KBM-7 (cell line): Measurements from ENCODE around the gene TRMT44.

Experiments used
- DNase-seq: peaks from one replicate; pipeline ENCODE4 v3.0.0-alpha.2; 2015
- in situ Hi-C: fragments of 300-500 bp; cut with MboI; formaldehyde crosslinking; loops from 2 replicates; pipeline ENCODE4 v1.14.3; 2020; ENCODE audit warnings: low sequenced_read_pairs, low pct_unique_long_range_greater_than_20kb, mixed read lengths

TRMT44 gene, protein sequence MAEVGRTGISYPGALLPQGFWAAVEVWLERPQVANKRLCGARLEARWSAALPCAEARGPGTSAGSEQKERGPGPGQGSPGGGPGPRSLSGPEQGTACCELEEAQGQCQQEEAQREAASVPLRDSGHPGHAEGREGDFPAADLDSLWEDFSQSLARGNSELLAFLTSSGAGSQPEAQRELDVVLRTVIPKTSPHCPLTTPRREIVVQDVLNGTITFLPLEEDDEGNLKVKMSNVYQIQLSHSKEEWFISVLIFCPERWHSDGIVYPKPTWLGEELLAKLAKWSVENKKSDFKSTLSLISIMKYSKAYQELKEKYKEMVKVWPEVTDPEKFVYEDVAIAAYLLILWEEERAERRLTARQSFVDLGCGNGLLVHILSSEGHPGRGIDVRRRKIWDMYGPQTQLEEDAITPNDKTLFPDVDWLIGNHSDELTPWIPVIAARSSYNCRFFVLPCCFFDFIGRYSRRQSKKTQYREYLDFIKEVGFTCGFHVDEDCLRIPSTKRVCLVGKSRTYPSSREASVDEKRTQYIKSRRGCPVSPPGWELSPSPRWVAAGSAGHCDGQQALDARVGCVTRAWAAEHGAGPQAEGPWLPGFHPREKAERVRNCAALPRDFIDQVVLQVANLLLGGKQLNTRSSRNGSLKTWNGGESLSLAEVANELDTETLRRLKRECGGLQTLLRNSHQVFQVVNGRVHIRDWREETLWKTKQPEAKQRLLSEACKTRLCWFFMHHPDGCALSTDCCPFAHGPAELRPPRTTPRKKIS

DNA sequence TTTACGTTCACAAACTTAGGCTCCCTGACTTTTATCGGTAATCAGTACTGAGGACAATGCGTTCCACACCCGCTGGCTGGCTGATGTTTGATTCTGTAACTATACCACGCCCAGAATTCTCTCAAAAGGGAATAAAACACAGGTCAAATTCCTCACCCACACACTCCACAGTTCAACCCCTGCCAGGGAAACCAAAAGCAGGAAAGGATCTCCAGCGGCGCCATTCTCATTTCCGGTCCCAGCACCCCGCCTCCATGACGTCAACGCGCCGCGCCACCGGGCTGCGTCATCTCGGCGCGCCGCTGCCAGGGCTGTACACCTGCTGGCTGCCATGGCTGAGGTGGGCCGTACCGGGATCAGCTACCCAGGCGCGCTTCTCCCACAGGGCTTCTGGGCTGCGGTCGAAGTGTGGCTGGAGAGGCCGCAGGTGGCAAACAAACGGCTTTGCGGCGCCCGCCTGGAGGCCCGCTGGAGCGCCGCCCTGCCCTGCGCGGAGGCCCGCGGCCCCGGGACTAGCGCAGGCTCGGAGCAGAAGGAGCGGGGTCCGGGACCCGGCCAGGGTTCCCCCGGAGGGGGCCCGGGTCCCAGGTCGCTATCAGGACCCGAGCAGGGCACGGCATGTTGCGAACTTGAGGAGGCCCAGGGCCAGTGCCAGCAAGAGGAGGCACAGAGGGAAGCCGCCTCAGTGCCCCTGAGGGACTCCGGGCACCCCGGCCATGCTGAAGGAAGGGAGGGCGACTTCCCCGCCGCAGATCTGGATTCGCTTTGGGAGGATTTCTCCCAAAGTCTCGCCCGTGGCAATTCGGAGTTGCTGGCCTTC lies at the start of gene TRMT44, which contains the start of gene ACOX3:
Gene TRMT44 (plus strand): TSS at position 286 of the 820 bp plus-strand sequence. CDS start 46 bp downstream, at position 332.
Gene ACOX3 (minus strand): TSS at position 232 of the 820 bp plus-strand sequence. CDS start 24,202 bp downstream, outside the sequence.
- in situ Hi-C loops: no loop called here
- peak; percentile 96 for DNase-seq

DNA sequence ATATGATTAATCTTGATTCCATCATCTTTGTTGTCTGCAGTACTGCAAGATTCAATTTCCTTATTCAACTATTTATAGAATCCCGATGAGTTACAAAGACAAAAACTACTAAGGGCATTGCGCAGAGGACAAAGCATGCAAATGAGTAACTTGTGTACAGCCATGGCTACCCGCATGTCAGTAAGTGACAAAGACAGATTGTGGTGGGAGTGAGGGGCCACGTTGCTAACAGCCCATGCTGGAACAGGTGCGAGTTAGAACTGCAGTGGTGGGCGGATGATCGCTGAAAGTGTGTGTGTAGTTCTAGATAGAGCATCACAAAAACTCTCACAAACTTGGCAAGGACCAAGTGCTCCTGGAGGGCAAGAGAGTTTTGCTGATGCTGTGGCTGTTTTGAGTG lies 49.5 kb upstream of the TRMT44 start:
- in situ Hi-C loops: no loop called here
- DNase-seq: no peak

DNA sequence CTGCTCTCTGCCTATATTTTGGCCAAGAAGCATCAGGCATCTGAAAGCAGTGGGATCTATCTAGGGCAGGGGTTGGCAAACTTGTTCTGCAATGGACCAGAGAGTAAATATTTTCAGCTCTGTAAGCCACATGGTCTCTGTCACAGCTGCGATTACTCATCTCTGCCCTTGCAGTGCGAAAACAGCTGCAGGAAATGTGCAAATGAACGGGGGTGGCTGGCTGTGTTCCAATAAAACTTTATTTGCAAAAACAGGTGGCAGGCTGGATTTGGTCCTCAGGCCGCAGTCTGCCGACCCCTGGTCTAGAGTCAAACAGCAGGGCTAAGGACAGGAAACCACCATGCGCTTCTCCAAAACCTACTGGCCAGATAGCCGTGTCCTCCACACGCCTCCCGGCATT lies 48.6 kb upstream of the TRMT44 start:
- in situ Hi-C loops: no loop called here
- no peak for DNase-seq

DNA sequence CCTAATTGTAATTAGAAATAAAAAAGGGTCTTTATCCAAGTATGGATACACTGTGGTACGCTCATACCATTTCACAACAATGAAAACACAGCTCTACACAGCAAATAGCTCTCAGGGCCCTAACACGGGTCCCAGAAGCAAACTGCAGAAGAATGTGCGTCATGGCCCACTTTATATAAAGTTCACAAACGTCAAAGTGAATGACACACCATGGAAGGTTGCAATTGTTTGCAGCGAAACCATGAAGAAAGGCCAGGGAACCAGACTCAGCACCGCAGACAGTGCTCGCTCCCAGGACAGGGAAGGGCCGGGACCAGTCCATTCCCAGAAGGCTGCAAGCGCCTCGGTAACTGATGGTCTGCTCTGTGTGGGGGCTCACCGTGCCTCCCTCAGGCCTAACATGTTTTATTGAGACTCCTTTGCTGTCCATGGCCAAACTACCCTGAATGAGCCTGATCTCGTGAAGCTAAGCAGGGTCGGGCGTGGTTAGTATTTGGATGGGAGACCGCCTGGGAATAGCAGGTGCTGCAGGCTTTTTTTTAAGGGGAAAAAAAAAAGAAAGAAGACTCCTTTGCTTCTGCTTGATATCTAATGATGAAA lies 47.9 kb upstream of the TRMT44 start:
- in situ Hi-C loops: no loop called here
- DNase-seq: peak; percentile 29

DNA sequence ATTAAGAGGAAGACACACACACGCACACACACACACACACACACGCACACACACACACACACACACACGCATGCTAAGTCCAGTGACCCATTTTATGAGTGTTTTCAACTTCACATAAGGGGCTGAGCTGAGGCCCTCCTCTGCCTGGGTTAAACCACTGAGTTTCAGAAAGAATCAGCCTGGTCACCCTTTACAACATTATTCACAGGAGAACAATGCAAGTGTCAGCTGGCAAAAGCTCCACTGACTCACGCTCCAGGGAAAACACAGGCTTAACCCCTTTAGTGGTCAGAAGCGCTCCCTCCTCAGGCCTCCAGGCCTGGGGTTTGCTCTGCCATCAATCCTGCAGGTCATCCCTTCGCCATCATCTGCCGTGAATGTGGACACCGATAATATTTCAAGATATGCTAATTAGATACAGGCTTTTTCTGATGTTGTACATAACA lies 47.0 kb upstream of the TRMT44 start:
- DNase-seq: no peak
- in situ Hi-C loops: no loop called here

DNA sequence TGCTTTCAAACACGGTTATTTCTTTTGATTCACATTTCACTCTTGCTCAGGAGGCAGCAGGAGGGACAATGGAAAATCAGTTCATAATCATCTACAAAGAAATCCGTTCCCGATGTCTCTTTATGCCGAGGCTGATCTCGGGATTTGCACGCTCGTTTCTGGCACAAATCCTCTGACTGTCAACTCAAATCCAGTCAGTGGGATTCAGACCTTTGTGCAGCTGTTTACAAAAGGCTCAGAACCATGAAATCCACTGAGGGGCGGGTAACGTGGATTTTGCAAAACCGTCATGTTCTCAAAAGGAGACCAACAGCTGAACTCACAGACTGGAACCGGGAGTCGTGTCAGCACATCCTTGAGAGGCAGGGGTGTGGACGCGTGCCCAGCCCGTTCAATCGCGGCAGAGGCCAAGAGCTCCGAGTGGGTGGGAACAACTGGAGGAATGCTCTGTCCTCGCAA lies 46.5 kb upstream of the TRMT44 start:
- no peak for DNase-seq
- in situ Hi-C loops: no loop called here

DNA sequence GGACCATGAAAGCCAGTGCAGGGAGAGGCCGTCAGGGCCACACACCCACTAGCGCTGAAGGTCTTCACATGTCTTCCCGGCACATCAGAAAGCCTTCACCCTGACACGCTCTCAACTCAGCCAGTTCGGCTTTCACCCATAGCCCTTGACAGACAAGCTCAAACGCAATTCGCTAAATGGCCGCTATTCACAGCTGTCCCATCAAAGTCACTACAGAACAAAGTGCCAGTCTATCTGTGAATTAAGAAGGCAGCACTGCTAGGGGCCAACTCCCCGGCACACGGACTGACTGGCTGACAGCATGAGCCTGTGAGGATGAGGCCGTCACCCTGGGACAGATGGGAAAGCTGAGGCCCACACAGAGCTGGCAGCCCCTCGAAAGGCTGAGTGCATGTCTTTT lies 45.8 kb upstream of the TRMT44 start:
- DNase-seq: no peak
- in situ Hi-C loops: no loop called here

DNA sequence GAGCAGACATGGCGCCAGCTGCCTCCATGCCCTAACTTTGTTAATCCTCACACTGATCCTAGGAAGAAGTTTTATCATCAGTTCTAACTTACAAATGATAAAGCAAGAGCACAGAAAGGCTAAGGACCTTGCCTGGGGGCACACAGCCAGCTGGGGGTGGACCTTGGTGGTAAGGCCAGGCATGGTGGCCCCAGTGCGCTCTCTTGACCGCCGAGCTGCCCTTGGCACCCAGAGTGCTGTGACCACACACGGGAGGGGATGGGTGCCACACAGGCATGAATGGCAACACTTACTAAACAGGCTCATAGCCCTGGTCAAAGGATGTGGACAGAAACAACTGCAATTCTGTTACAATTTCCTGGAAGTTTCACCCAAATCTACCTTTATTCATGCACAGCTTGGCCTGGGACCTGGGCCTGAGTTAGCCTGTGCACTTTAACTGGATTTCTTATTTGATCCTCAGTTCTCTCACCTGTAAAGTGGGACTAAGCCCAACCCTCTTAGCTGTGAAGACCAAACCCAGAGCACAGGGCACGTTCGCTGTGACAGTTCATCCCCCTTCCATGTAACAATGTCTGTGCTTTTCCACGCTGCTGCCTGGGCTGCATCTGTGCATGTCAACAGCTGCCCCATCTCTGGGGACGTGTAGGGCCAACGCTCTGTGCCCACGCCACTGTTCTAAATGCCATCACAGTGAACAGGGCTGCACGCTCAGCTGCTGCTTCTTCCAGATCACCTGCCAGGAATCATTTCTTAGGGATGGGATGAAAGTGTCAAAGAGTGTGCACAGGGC lies 44.9 kb upstream of the TRMT44 start:
- in situ Hi-C loops: no loop called here
- DNase-seq: no peak

DNA sequence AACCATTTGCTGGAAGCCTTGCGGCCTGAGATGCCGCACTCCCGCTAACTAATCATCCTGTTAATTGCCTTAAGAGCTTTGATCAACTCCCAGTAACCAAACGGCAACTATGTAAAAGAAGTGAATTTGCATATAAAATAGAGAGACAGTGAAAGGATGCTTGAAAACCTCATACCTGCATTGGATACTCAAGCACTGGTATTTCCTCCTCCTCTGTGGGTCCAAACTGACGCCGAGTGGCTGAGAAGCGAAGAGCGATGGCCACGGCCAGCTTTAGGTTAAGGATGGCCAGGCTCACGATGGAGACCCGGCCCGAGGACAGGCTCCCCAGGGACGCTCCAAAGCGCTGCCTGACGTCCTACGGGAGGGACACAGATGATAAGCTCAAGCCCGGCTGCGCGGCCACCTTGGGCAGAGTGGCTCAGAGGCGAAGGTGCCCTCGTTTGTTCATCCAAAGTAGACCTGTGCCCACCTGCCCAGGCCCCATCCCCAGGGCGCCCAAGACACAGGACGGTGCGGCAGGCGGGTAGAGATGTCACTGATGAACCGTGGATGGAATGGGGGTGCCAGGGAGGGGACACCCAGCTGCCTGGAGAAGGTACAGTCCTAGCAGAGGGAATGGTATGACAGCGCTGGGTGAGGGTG lies 43.7 kb upstream of the TRMT44 start:
- no peak for DNase-seq
- in situ Hi-C loops: no loop called here

DNA sequence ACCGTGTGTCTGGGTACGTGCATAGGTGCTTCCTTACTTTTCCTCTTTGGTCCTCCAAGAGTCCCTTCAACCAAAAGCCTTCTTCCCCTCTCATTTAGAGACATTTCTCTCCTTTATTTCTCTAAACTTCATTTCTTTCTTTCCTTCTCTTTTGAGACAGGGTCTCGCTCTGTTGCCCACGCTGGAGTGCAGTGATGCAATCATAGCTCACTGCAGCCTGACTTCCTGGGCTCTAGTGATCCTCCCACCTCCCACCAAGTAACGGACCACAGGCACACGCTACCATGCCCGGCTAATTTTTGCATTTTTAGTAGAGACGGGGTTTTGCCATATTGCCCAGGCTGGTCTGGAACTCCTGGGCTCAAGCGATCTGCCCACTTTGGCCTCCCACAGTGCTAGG lies 42.2 kb upstream of the TRMT44 start:
- DNase-seq: peak; percentile 12
- in situ Hi-C loops: no loop called here

DNA sequence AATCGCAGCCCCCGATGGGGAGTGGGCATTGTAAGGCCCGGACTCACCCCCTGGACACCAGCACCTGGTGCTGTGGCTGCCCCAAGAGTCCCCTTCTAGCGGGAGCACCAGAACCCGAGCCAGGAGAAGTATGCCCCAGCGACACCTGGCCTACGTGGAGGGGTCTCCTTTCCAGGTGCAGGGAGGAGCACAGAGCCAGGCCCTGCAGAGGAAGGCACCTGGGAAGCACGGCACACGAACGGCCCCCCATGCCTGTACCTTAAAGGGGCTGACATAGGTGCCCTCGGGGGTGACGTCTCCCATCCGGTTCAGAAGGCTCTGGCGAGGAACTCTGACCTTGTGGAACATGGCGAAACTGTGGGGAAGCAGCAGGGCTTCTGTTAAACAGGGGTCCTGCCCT lies 41.3 kb upstream of the TRMT44 start:
- in situ Hi-C loops: no loop called here
- DNase-seq: no peak

DNA sequence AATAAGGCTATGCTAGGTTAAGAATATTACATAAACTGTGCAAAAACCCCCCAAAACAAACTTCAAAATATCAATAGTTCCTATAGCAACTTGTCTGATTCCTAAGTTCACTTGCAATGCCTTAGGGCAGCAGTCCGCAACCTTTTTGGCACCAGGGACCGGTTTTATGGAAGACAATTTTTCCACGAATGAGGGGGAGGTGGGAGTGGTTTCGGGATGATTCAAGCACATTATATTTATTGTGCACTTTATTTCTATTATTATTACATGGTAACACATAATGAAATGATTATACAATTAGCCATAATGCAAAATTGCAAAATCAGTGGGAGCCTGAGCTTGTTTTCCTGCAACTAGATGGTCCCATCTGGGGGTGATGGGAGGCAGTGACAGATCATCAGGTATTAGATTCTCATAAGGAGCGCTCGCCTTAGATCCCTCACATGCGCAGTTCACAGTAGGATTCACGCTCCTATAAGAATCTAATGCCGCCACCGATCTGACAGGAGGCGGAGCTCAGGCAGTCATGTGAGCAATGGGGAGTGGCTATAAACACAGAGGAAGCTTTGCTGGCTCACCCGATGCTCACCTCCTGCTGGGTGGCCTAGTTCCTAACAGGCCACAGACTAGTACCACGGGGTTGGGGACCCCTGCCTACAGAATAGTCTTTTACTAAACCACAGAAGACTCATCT lies 39.8 kb upstream of the TRMT44 start:
- in situ Hi-C loops: no loop called here

DNA sequence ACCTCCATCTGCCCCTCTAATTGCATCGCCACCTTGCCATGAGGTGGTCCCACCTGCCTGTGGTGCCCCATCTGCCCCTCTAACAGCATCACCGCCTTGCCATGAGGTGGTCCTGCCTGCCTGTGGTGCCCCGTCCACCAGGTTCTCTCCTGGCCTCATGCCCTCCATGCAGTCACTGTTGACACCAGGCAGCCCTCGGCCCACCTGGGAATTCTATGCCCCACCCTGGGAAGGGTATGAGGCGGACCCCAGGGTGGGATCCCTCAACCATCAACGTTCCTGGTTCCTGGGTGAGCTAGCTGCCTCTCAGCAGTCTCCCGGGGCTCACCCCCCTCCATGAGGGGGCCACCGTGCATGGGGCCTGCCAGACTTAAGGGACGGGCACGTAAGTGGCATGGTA lies 38.9 kb upstream of the TRMT44 start:
- DNase-seq: no peak
- in situ Hi-C loops: no loop called here

More for the DNA sequence above, 39.8 kb upstream of the TRMT44 start:
- no peak for DNase-seq

DNA sequence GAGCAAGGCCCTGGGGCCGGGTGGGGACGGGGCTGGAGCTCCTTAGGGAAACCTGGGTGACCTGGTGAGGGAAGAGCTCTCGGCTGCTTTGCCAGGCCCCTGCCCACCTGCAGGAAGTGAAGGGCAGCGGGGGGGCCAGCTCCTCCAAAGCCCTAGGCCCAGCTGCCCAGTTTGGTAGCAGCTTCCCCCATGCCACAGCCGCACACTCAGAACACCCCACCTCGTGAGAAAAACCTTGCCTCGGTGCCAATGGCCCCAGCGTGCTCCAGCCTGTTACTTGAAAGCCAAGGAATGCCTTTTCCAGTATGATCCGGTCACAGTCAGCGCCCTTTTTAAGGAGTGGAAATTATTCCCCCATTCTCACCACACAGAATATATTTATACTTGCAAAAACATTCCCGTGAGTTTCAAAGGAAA lies 38.4 kb upstream of the TRMT44 start:
- in situ Hi-C loops: no loop called here
- no peak for DNase-seq

DNA sequence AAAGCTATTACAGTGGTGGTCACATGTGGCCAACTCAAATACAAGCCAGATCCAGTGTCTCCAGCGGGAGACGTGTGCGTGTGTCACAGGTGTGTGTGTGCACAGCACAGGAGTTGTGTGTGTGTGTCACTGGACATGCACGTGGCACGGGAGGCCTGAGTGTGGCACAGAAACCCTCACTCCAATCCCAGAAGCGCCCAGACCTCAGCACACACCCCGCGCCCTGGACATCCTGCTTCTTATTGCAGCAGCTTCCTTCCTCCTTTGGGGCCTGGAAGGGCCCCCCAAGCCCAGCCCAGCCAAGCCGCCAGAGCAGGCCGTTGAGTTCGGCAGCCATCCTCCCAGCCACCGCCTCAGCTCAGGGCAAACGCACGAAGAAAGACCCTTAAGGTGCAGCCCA lies 37.9 kb upstream of the TRMT44 start:
- in situ Hi-C loops: no loop called here
- DNase-seq: peak; percentile 50

DNA sequence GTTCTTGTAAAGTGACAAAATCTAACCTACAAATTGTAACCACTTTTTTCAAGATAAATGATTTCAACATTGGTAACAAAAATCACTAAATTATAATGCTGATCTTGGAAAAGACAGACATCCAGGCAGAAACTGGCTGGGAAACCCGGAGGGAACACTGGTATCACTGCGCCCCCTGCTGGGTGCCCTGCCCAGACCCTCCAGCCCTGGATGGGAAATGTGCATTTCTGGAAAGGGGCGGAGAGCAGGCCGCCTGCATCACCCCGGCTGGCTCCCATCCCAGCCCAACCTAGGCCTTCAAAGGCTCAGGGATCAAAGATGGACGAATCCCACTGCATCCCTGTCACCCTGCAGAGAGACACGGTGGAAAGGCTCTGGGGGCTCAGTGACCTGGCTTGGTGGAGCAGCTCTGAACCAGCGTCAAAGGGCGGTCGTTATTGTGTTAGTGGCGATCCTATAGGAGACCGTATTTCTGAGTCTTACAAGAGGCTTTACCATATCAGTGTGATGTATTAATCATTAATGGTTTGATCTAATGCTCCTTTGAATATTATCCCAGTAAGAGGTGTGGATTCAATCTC lies 37.3 kb upstream of the TRMT44 start:
- in situ Hi-C loops: no loop called here
- peak; percentile 74 for DNase-seq

DNA sequence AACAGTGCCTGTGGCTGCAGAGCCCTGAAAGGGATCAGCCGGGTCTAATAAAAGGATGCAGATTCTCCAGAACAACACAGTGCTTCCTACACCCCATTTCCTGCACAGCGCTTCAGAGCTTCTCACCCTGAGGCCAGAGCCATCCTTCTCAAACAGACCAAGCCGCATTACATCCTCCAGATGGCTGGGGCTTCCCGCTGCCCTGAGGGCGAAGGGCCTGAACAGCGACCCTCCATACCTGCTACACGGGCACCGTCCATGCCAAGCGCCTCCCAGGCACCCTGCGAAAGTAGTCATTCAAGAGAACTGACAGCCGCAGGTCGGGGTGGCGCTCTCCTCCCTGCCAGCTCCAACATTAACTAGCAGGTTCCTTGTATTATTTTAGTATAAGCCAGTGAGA lies 36.6 kb upstream of the TRMT44 start:
- in situ Hi-C loops: no loop called here
- DNase-seq: no peak
